ENCODE data around the gene SPTBN1. TPM values are rescaled to one million over a fixed set of nuclear protein-coding genes. Genes with fewer than 3 reads are reported as not detected.

The SPTBN1 gene
- total and polyA plus RNA-seq, 9 of the 15 experiments (the other 6 are each of a cell fraction or from before 2014, with no cell fraction given) = 8.9 to 66.8 (median 31.4) TPM

GRCh38 chr2:54522624-54523281 is 66.6 kb downstream of the SPTBN1 start (continued):
- TF ChIP-seq, protein P1, sequence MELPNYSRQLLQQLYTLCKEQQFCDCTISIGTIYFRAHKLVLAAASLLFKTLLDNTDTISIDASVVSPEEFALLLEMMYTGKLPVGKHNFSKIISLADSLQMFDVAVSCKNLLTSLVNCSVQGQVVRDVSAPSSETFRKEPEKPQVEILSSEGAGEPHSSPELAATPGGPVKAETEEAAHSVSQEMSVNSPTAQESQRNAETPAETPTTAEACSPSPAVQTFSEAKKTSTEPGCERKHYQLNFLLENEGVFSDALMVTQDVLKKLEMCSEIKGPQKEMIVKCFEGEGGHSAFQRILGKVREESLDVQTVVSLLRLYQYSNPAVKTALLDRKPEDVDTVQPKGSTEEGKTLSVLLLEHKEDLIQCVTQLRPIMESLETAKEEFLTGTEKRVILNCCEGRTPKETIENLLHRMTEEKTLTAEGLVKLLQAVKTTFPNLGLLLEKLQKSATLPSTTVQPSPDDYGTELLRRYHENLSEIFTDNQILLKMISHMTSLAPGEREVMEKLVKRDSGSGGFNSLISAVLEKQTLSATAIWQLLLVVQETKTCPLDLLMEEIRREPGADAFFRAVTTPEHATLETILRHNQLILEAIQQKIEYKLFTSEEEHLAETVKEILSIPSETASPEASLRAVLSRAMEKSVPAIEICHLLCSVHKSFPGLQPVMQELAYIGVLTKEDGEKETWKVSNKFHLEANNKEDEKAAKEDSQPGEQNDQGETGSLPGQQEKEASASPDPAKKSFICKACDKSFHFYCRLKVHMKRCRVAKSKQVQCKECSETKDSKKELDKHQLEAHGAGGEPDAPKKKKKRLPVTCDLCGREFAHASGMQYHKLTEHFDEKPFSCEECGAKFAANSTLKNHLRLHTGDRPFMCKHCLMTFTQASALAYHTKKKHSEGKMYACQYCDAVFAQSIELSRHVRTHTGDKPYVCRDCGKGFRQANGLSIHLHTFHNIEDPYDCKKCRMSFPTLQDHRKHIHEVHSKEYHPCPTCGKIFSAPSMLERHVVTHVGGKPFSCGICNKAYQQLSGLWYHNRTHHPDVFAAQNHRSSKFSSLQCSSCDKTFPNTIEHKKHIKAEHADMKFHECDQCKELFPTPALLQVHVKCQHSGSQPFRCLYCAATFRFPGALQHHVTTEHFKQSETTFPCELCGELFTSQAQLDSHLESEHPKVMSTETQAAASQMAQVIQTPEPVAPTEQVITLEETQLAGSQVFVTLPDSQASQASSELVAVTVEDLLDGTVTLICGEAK (IDR thresholded peaks at IDR 0.05) = no peak
- TF ChIP-seq, protein P1 (CRISPR knock-in tag; IDR thresholded peaks at IDR 0.05) = no peak
- TF ChIP-seq STAG1 (CRISPR knock-in tag; IDR thresholded peaks at IDR 0.05; ENCODE audit: borderline replicate concordance) (peak; percentile 57; the same call in 1 of the 2 replicates), REST (IDR thresholded peaks at IDR 0.05; ENCODE audit: borderline replicate concordance) (peak; percentile 85), REST (CRISPR knock-in tag; IDR thresholded peaks at IDR 0.05; ENCODE audit: low read depth) (no peak), RAD21 (CRISPR knock-in tag; conservative IDR thresholded peaks at IDR 0.05 in 1 of 2, IDR thresholded peaks at IDR 0.05 in 1 of 2) (peak; percentile 88 to 93), CTCF (IDR thresholded peaks at IDR 0.05 in 2 of 3, conservative IDR thresholded peaks at IDR 0.05 in 1 of 3; ENCODE audit: insufficient read depth in 2 of 3, low read depth in 1 of 3, low read length in 3 of 3) (peak; percentile 67 to 82 (median 75))

All from K562 (cell line).